HepG2 (cell line): Measurements from ENCODE around the gene TF. TPM values are rescaled to one million over a fixed set of nuclear protein-coding genes. Genes with fewer than 3 reads are reported as not detected.

Experiments
- CEBPB ChIP-seq: IDR thresholded peaks from 2 replicates; pipeline ENCODE4 v1.6.1; 2011; ENCODE audit warnings: low read depth, low read length, improper control_type of control experiment, borderline replicate concordance
- CENPBD1 ChIP-seq: sonication (generic); formaldehyde crosslinking; IDR thresholded peaks from 2 replicates; pipeline ENCODE4 v1.8.0; 2022; ENCODE audit warnings: missing genetic modification reagents, low read depth, mild to moderate bottlenecking, borderline replicate concordance
- KDM5A ChIP-seq: fragments of 200-600 bp; sonication (generic); IDR thresholded peaks from 2 replicates; pipeline ENCODE4 v1.7.0; 2018; ENCODE audit warnings: antibody characterized with exemption, mild to moderate bottlenecking, low read length, borderline replicate concordance
- KLF11 ChIP-seq: IDR thresholded peaks from 2 replicates; pipeline ENCODE4 v1.6.1; 2016; ENCODE audit warnings: missing compliant biosample characterization
- MZF1 ChIP-seq: sonication (generic); formaldehyde crosslinking; IDR thresholded peaks from 2 replicates; pipeline ENCODE4 v1.8.1; 2023; ENCODE audit warnings: mild to moderate bottlenecking, missing genetic modification reagents, borderline replicate concordance
- PBX3 ChIP-seq: sonication (generic); formaldehyde crosslinking; IDR thresholded peaks from 2 replicates; pipeline ENCODE4 v1.8.1; 2023; ENCODE audit warnings: missing genetic modification reagents, inconsistent platforms, borderline replicate concordance
- PTBP1 ChIP-seq: fragments of 200-400 bp; formaldehyde crosslinking; IDR thresholded peaks from 2 replicates; pipeline ENCODE4 v1.6.1; 2018; ENCODE audit warnings: low read length, low read depth; ENCODE audit not compliant: poor library complexity, severe bottlenecking
- TOE1 ChIP-seq: sonication (generic); formaldehyde crosslinking; IDR thresholded peaks from 2 replicates; pipeline ENCODE4 v1.4.0; 2020; ENCODE audit warnings: mild to moderate bottlenecking, missing genetic modification reagents
- ZNF138 ChIP-seq: sonication (generic); formaldehyde crosslinking; IDR thresholded peaks from 2 replicates; pipeline ENCODE4 v1.5.0; 2020; ENCODE audit warnings: mild to moderate bottlenecking, low read depth, missing genetic modification reagents
- ZNF256 ChIP-seq: sonication (generic); formaldehyde crosslinking; conservative IDR thresholded peaks from 2 replicates; pipeline ENCODE4 v1.4.0; 2020; ENCODE audit warnings: missing genetic modification reagents
- ZNF292 ChIP-seq: sonication (generic); formaldehyde crosslinking; IDR thresholded peaks from 2 replicates; pipeline ENCODE4 v1.8.1; 2022; ENCODE audit warnings: mild to moderate bottlenecking, low read depth, missing genetic modification reagents, borderline replicate concordance
- ZNF556 ChIP-seq: sonication (generic); formaldehyde crosslinking; IDR thresholded peaks from 2 replicates; pipeline ENCODE4 v1.4.0; 2020; ENCODE audit warnings: mild to moderate bottlenecking, missing genetic modification reagents, borderline replicate concordance
- ZNF629 ChIP-seq: sonication (generic); formaldehyde crosslinking; conservative IDR thresholded peaks from 2 replicates; pipeline ENCODE4 v1.5.0; 2020; ENCODE audit warnings: missing genetic modification reagents
- ZNF737 ChIP-seq: sonication (generic); formaldehyde crosslinking; IDR thresholded peaks from 2 replicates; pipeline ENCODE4 v1.5.0; 2020; ENCODE audit warnings: missing genetic modification reagents, mild to moderate bottlenecking, borderline replicate concordance
- ZNF747 ChIP-seq: sonication (generic); formaldehyde crosslinking; IDR thresholded peaks from 2 replicates; pipeline ENCODE4 v1.8.1; 2023; ENCODE audit warnings: missing genetic modification reagents, mild to moderate bottlenecking, borderline replicate concordance
- polyA plus RNA-seq, 8 experiments: library from polyadenylated mRNA; depleted of rRNA in 3 of 8; stranded (reverse) in 7 of 8; unstranded in 1 of 8; fragments of >200 nt; fragmentation: Illumina TruSeq in 4 of 8; extraction: Trizol in 4 of 8; gene quantifications; 2 replicates each; pipeline versions ENCODE4 v1.2.1 to v1.2.3, GENCODE V29; 2011 to 2016; ENCODE audit warnings: low read depth in 4 of 8, missing spikeins in 1 of 8, mixed read lengths in 1 of 8; ENCODE audit not compliant: insufficient read depth in 1 of 8
- total RNA-seq, 5 experiments: library from RNA; depleted of rRNA; stranded (reverse); fragments of >200 nt; fragmentation: Illumina TruSeq; extraction: Trizol; gene quantifications; 2 replicates each; pipeline ENCODE4 v1.2.3, GENCODE V29; 2016; ENCODE audit warnings: low read depth in 1 of 5
- TF ChIP-seq, protein P1 (sequence below): sonication (generic); formaldehyde crosslinking; IDR thresholded peaks from 2 replicates; pipeline ENCODE4 v1.9.0; 2022; ENCODE audit warnings: missing genetic modification reagents, mild to moderate bottlenecking, borderline replicate concordance
- TF ChIP-seq, protein P2 (sequence below): sonication (generic); formaldehyde crosslinking; IDR thresholded peaks from 2 replicates; pipeline ENCODE4 v1.5.0; 2020; ENCODE audit warnings: missing genetic modification reagents
- TF ChIP-seq, protein P3 (sequence below): sonication (generic); formaldehyde crosslinking; IDR thresholded peaks from 2 replicates; pipeline ENCODE4 v1.5.1; 2020; ENCODE audit warnings: missing genetic modification reagents, mild to moderate bottlenecking, borderline replicate concordance
- TF ChIP-seq, protein P4 (sequence below): sonication (generic); formaldehyde crosslinking; IDR thresholded peaks from 2 replicates; pipeline ENCODE4 v1.5.1; 2020; ENCODE audit warnings: mild to moderate bottlenecking, missing genetic modification reagents

Gene TF
- total and polyA plus RNA-seq, 2 of the 13 experiments (the other 11 are each of a cell fraction or from before 2014, with no cell fraction given) = 10,074 to 11,821 TPM

- TF ChIP-seq CENPBD1 (CRISPR knock-in tag) (no peak), PTBP1 (no peak), ZNF629 (CRISPR knock-in tag) (peak; percentile 44), KLF11 (CRISPR knock-in tag) (no peak), ZNF556 (CRISPR knock-in tag) (peak; percentile 29; the same call in 1 of the 2 replicates), ZNF138 (CRISPR knock-in tag) (no peak), ZNF747 (no peak), ZNF256 (CRISPR knock-in tag) (no peak), ZNF737 (CRISPR knock-in tag) (no peak), KDM5A (no peak), TOE1 (CRISPR knock-in tag) (no peak), ZNF292 (CRISPR knock-in tag) (peak; percentile 40; the same call in 1 of the 2 replicates), PBX3 (CRISPR knock-in tag) (no peak), MZF1 (no peak), CEBPB (no peak)
- TF ChIP-seq, protein P1, sequence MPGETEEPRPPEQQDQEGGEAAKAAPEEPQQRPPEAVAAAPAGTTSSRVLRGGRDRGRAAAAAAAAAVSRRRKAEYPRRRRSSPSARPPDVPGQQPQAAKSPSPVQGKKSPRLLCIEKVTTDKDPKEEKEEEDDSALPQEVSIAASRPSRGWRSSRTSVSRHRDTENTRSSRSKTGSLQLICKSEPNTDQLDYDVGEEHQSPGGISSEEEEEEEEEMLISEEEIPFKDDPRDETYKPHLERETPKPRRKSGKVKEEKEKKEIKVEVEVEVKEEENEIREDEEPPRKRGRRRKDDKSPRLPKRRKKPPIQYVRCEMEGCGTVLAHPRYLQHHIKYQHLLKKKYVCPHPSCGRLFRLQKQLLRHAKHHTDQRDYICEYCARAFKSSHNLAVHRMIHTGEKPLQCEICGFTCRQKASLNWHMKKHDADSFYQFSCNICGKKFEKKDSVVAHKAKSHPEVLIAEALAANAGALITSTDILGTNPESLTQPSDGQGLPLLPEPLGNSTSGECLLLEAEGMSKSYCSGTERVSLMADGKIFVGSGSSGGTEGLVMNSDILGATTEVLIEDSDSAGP (CRISPR knock-in tag) = no peak
- TF ChIP-seq, protein P2, sequence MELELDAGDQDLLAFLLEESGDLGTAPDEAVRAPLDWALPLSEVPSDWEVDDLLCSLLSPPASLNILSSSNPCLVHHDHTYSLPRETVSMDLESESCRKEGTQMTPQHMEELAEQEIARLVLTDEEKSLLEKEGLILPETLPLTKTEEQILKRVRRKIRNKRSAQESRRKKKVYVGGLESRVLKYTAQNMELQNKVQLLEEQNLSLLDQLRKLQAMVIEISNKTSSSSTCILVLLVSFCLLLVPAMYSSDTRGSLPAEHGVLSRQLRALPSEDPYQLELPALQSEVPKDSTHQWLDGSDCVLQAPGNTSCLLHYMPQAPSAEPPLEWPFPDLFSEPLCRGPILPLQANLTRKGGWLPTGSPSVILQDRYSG = no peak
- TF ChIP-seq, protein P3, sequence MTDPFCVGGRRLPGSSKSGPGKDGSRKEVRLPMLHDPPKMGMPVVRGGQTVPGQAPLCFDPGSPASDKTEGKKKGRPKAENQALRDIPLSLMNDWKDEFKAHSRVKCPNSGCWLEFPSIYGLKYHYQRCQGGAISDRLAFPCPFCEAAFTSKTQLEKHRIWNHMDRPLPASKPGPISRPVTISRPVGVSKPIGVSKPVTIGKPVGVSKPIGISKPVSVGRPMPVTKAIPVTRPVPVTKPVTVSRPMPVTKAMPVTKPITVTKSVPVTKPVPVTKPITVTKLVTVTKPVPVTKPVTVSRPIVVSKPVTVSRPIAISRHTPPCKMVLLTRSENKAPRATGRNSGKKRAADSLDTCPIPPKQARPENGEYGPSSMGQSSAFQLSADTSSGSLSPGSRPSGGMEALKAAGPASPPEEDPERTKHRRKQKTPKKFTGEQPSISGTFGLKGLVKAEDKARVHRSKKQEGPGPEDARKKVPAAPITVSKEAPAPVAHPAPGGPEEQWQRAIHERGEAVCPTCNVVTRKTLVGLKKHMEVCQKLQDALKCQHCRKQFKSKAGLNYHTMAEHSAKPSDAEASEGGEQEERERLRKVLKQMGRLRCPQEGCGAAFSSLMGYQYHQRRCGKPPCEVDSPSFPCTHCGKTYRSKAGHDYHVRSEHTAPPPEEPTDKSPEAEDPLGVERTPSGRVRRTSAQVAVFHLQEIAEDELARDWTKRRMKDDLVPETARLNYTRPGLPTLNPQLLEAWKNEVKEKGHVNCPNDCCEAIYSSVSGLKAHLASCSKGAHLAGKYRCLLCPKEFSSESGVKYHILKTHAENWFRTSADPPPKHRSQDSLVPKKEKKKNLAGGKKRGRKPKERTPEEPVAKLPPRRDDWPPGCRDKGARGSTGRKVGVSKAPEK = no peak
- TF ChIP-seq, protein P4, sequence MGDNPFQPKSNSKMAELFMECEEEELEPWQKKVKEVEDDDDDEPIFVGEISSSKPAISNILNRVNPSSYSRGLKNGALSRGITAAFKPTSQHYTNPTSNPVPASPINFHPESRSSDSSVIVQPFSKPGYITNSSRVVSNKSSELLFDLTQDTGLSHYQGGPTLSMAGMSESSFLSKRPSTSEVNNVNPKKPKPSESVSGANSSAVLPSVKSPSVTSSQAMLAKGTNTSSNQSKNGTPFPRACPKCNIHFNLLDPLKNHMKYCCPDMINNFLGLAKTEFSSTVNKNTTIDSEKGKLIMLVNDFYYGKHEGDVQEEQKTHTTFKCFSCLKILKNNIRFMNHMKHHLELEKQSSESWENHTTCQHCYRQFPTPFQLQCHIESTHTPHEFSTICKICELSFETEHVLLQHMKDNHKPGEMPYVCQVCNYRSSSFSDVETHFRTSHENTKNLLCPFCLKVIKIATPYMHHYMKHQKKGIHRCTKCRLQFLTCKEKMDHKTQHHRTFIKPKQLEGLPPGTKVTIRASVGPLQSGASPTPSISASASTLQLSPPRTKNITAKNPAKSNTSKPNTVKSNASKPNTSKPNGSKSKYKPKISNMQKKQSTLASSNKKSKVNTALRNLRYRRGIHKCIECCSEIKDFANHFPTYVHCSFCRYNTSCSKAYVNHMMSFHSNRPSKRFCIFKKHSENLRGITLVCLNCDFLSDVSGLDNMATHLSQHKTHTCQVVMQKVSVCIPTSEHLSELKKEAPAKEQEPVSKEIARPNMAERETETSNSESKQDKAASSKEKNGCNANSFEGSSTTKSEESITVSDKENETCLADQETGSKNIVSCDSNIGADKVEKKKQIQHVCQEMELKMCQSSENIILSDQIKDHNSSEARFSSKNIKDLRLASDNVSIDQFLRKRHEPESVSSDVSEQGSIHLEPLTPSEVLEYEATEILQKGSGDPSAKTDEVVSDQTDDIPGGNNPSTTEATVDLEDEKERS = peak; percentile 97
These were observed 15.2 kb upstream of the TF start (continued) for GRCh38 chr3:133730993-133731392.
